Neural progenitor cell (in vitro differentiated cells): ENCODE data around the gene HHLA2. TPM values are rescaled to one million over a fixed set of nuclear protein-coding genes. Genes with fewer than 3 reads are reported as not detected.

Experiments
- DNase-seq: peaks from one replicate; pipeline ENCODE4 v3.0.0-alpha.2; 2016; ENCODE audit warnings: low spot score
- H2AFZ ChIP-seq: fragments of 200-600 bp; sonication (generic); replicated peaks from 2 replicates; pipeline ENCODE4 v1.6.1; 2016; ENCODE audit warnings: antibody characterized with exemption
- H3F3A ChIP-seq: fragments of 200-600 bp; sonication (generic); 2 replicates; pipeline ENCODE4 v1.6.1; 2016; ENCODE audit warnings: antibody characterized with exemption, low read depth
- H3K27ac ChIP-seq: fragments of 200-600 bp; sonication (generic); 2 replicates; pipeline ENCODE4 v1.5.1; 2016; ENCODE audit warnings: mild to moderate bottlenecking
- H3K27me3 ChIP-seq: fragments of 200-600 bp; sonication (generic); 2 replicates; pipeline ENCODE4 v1.6.1; 2016; ENCODE audit warnings: mild to moderate bottlenecking, moderate library complexity
- H3K36me3 ChIP-seq: fragments of 200-600 bp; sonication (generic); 2 replicates; pipeline ENCODE4 v1.5.1; 2016
- H3K4me1 ChIP-seq: fragments of 200-600 bp; sonication (generic); 2 replicates; pipeline ENCODE4 v1.6.1; 2016; ENCODE audit warnings: mixed run types
- H3K4me2 ChIP-seq: fragments of 200-600 bp; sonication (generic); 2 replicates; pipeline ENCODE4 v1.6.1; 2016
- H3K4me3 ChIP-seq: fragments of 200-600 bp; sonication (generic); 2 replicates; pipeline ENCODE4 v1.5.1; 2016
- H3K79me2 ChIP-seq: fragments of 200-600 bp; sonication (generic); 2 replicates; pipeline ENCODE4 v1.6.1; 2016; ENCODE audit warnings: low read depth
- H3K9ac ChIP-seq: fragments of 200-600 bp; sonication (generic); 2 replicates; pipeline ENCODE4 v1.6.1; 2016
- H3K9me3 ChIP-seq: fragments of 200-600 bp; sonication (generic); 2 replicates; pipeline ENCODE4 v1.5.1; 2016; ENCODE audit warnings: low read depth
- H4K20me1 ChIP-seq: fragments of 200-600 bp; sonication (generic); 2 replicates; pipeline ENCODE4 v1.6.1; 2016; ENCODE audit warnings: low read depth
- H3K27ac Mint-ChIP-seq: 3 replicates; pipeline ENCODE4 v1.8.0; 2021; ENCODE audit warnings: mixed read lengths
- H3K27me3 Mint-ChIP-seq: 2 replicates; pipeline ENCODE4 v1.8.0; 2022; ENCODE audit warnings: low read depth, mild to moderate bottlenecking, inconsistent platforms, moderate library complexity, mixed read lengths; ENCODE audit not compliant: insufficient read depth
- H3K36me3 Mint-ChIP-seq: 3 replicates; pipeline ENCODE4 v1.8.0; 2021; ENCODE audit warnings: mixed read lengths
- H3K4me1 Mint-ChIP-seq: 3 replicates; pipeline ENCODE4 v1.8.0; 2021; ENCODE audit warnings: mixed read lengths
- H3K4me3 Mint-ChIP-seq: 3 replicates; pipeline ENCODE4 v1.8.0; 2021; ENCODE audit warnings: mild to moderate bottlenecking, moderate library complexity, mixed read lengths
- H3K9me3 Mint-ChIP-seq: 3 replicates; pipeline ENCODE4 v1.8.0; 2020; ENCODE audit warnings: mixed read lengths
- EZH2 ChIP-seq: fragments of 200-600 bp; sonication (generic); IDR thresholded peaks from 2 replicates; pipeline ENCODE4 v1.6.1; 2017; ENCODE audit warnings: antibody characterized with exemption, mild to moderate bottlenecking, moderate library complexity
- EZH2phosphoT487 ChIP-seq: fragments of 200-600 bp; sonication (generic); IDR thresholded peaks from 2 replicates; pipeline ENCODE4 v1.6.1; 2017; ENCODE audit warnings: antibody characterized with exemption
- total RNA-seq: library from RNA; depleted of rRNA; stranded (reverse); fragments of >200 nt; gene quantifications from 2 replicates; pipeline ENCODE4 v1.2.3, GENCODE V29; 2015; ENCODE audit warnings: low replicate concordance
- TF ChIP-seq, protein P1 (sequence below): fragments of 200-600 bp; sonication (generic); IDR thresholded peaks from 2 replicates; pipeline ENCODE4 v1.5.1; 2017; ENCODE audit warnings: antibody characterized with exemption, mild to moderate bottlenecking

HHLA2 gene
- total RNA-seq, 1 donor from 2014 or later: not detected

- H3K27ac ChIP-seq: no peak overlapping the region
- Mint-ChIP-seq H3K27ac (no peak overlapping the region), H3K4me1 (peaks cover 14% of the 10 kb centered on the region), H3K36me3 (peaks cover 3% of the 10 kb centered on the region), H3K4me3 (no peak overlapping the region), H3K27me3 (peaks cover 2% of the 10 kb centered on the region), H3K9me3 (peaks cover 12% of the 10 kb centered on the region)
- no peaks in the 10 kb centered on the region for H4K20me1 ChIP-seq
- no peak overlapping the region for H3K4me2 ChIP-seq
- no peak overlapping the region for H2AFZ ChIP-seq
- no peak for DNase-seq
- H3F3A ChIP-seq: no peaks in the 10 kb centered on the region
- H3K9ac ChIP-seq: no peak overlapping the region
- TF ChIP-seq EZH2: no peak
- TF ChIP-seq EZH2phosphoT487: no peak
- TF ChIP-seq, protein P1, sequence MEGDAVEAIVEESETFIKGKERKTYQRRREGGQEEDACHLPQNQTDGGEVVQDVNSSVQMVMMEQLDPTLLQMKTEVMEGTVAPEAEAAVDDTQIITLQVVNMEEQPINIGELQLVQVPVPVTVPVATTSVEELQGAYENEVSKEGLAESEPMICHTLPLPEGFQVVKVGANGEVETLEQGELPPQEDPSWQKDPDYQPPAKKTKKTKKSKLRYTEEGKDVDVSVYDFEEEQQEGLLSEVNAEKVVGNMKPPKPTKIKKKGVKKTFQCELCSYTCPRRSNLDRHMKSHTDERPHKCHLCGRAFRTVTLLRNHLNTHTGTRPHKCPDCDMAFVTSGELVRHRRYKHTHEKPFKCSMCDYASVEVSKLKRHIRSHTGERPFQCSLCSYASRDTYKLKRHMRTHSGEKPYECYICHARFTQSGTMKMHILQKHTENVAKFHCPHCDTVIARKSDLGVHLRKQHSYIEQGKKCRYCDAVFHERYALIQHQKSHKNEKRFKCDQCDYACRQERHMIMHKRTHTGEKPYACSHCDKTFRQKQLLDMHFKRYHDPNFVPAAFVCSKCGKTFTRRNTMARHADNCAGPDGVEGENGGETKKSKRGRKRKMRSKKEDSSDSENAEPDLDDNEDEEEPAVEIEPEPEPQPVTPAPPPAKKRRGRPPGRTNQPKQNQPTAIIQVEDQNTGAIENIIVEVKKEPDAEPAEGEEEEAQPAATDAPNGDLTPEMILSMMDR: no peak
- no peaks in the 10 kb centered on the region for H3K36me3 ChIP-seq
- no peak overlapping the region for H3K4me3 ChIP-seq
- no peaks in the 10 kb centered on the region for H3K27me3 ChIP-seq
- H3K9me3 ChIP-seq: no peaks in the 10 kb centered on the region
- no peaks in the 10 kb centered on the region for H3K4me1 ChIP-seq
- H3K79me2 ChIP-seq: no peaks in the 10 kb centered on the region
Measured at GRCh38 chr3:108396336-108396735, 100.0 kb downstream of the HHLA2 start.

- peaks cover 20% of the 10 kb centered on the region for H3K4me1 Mint-ChIP-seq
- DNase-seq: no peak
Measured at GRCh38 chr3:108398510-108398909, 102.2 kb downstream of the HHLA2 start.

GRCh38 chr3:108401836-108402235 lies 105.5 kb downstream of the HHLA2 start:
- H3K36me3 ChIP-seq: no peaks in the 10 kb centered on the region
- H3K27ac ChIP-seq: no peak overlapping the region
- Mint-ChIP-seq H3K9me3 (peaks cover 12% of the 10 kb centered on the region), H3K36me3 (peaks cover 3% of the 10 kb centered on the region), H3K27me3 (peaks cover 2% of the 10 kb centered on the region), H3K4me3 (no peak overlapping the region), H3K4me1 (peaks cover 45% of the 10 kb centered on the region), H3K27ac (no peak overlapping the region)
- H3K27me3 ChIP-seq: no peaks in the 10 kb centered on the region
- no peaks in the 10 kb centered on the region for H3F3A ChIP-seq
- H3K9me3 ChIP-seq: no peaks in the 10 kb centered on the region
- no peaks in the 10 kb centered on the region for H3K79me2 ChIP-seq
- H2AFZ ChIP-seq: no peak overlapping the region
- H4K20me1 ChIP-seq: no peaks in the 10 kb centered on the region
- H3K4me1 ChIP-seq: peaks cover 8% of the 10 kb centered on the region
- H3K9ac ChIP-seq: no peak overlapping the region
- no peak for DNase-seq
- H3K4me3 ChIP-seq: no peak overlapping the region
- TF ChIP-seq, protein P1: no peak
- TF ChIP-seq EZH2 (no peak), EZH2phosphoT487 (no peak)
- H3K4me2 ChIP-seq: no peak overlapping the region

More at GRCh38 chr3:108398510-108398909, 102.2 kb downstream of the HHLA2 start:
- Histone ChIP-seq H3K9ac (no peak overlapping the region), H3K79me2 (no peaks in the 10 kb centered on the region), H3K27me3 (no peaks in the 10 kb centered on the region), H4K20me1 (no peaks in the 10 kb centered on the region), H3K36me3 (no peaks in the 10 kb centered on the region), H3F3A (no peaks in the 10 kb centered on the region), H3K27ac (no peak overlapping the region), H3K4me2 (no peak overlapping the region), H3K4me3 (no peak overlapping the region), H3K9me3 (no peaks in the 10 kb centered on the region), H3K4me1 (no peaks in the 10 kb centered on the region), H2AFZ (no peak overlapping the region)
- Mint-ChIP-seq H3K4me3 (no peak overlapping the region), H3K27me3 (peaks cover 2% of the 10 kb centered on the region), H3K27ac (no peak overlapping the region), H3K9me3 (peaks cover 12% of the 10 kb centered on the region), H3K36me3 (peaks cover 3% of the 10 kb centered on the region)
- TF ChIP-seq, protein P1: no peak
